Endothelial cell of umbilical vein (primary cell): ENCODE results near the gene RPS6KL1. TPM values are rescaled to one million over a fixed set of nuclear protein-coding genes. Genes with fewer than 3 reads are reported as not detected.

Source experiments
- BruUV-seq: library from RNA; stranded (reverse); fragments of 400-500 nt; replicated peaks from 2 replicates; lab custom pipeline; 2021; lab: Mats Ljungman, UMichigan
- CTCF ChIA-PET: fragments of 300-600, 350-600 bp; sonication (Branson Sonifier 250); formaldehyde crosslinking; loops from one replicate; lab custom pipeline; 2021; ENCODE audit warnings: antibody characterized with exemption, inconsistent platforms; lab: Charles Lee
- POLR2A ChIA-PET: fragments of 300-600, 350-600 bp; sonication (Branson Sonifier 250); formaldehyde crosslinking; loops from one replicate; lab custom pipeline; 2021; ENCODE audit warnings: antibody characterized with exemption, inconsistent platforms; lab: Charles Lee
- DNase-seq: peaks from one replicate; pipeline ENCODE4 v3.0.0-alpha.2; 2011; ENCODE audit warnings: low read depth, low spot score
- FAIRE-seq: peaks from 2 replicates; lab custom pipeline; 2011; peaks lifted over from hg19 to GRCh38; lab: Jason Lieb, UNC
- H2AFZ ChIP-seq: 2 replicates; pipeline ENCODE4 v1.6.0; 2012; ENCODE audit warnings: low read depth, low read length, control low read depth, inconsistent platforms
- H3K27ac ChIP-seq: 2 replicates; pipeline ENCODE4 v1.5.1; 2011; ENCODE audit warnings: low read depth, mild to moderate bottlenecking, control low read depth, low read length, moderate library complexity; ENCODE audit not compliant: insufficient read depth
- H3K27me3 ChIP-seq, 2 experiments: 2 replicates each; pipeline versions ENCODE4 v1.6.0 to v1.6.1; 2011; ENCODE audit warnings: low read length in 2 of 2, mixed read lengths in 1 of 2; ENCODE audit not compliant: control insufficient read depth in 2 of 2, insufficient read depth in 2 of 2
- H3K36me3 ChIP-seq, 2 experiments: 2 replicates in 1 of 2; 3 replicates in 1 of 2; pipeline ENCODE4 v1.5.1; 2011; ENCODE audit warnings: low read length in 2 of 2, mild to moderate bottlenecking in 1 of 2, moderate library complexity in 1 of 2; ENCODE audit not compliant: control insufficient read depth in 2 of 2, insufficient read depth in 2 of 2; ENCODE audit errors: extremely low read depth in 1 of 2
- H3K4me1 ChIP-seq: 3 replicates; pipeline ENCODE4 v1.5.1; 2011; ENCODE audit warnings: mild to moderate bottlenecking, low read length; ENCODE audit not compliant: control insufficient read depth, insufficient read depth; ENCODE audit errors: extremely low read depth
- H3K4me2 ChIP-seq: 2 replicates; pipeline ENCODE4 v1.6.1; 2011; ENCODE audit warnings: low read length, control low read depth, mixed read lengths; ENCODE audit not compliant: insufficient read depth
- H3K4me3 ChIP-seq, 3 experiments: fragments of 200-600 bp in 1 of 3; sonication (generic), shearing (Covaris generic) in 1 of 3; replicated peaks in 1 of 3; 2 replicates each; pipeline ENCODE4 v1.5.1; 2011 to 2016; ENCODE audit warnings: control low read depth in 3 of 3, low read length in 3 of 3, mild to moderate bottlenecking in 2 of 3, inconsistent platforms in 1 of 3, low read depth in 1 of 3, moderate library complexity in 1 of 3; ENCODE audit not compliant: insufficient read depth in 1 of 3
- H3K79me2 ChIP-seq: 2 replicates; pipeline ENCODE4 v1.6.0; 2012; ENCODE audit warnings: low read length, inconsistent platforms; ENCODE audit not compliant: control insufficient read depth, insufficient read depth
- H3K9ac ChIP-seq: replicated peaks from 2 replicates; pipeline ENCODE3; 2011; ENCODE audit warnings: low read length, control low read depth; ENCODE audit not compliant: insufficient read depth; ENCODE audit errors: extremely low read depth
- H3K9me1 ChIP-seq: replicated peaks from 3 replicates; pipeline ENCODE4 v1.6.0; 2011; ENCODE audit warnings: mild to moderate bottlenecking, low read length; ENCODE audit not compliant: control insufficient read depth, insufficient read depth; ENCODE audit errors: extremely low read depth
- H3K9me3 ChIP-seq: replicated peaks from 2 replicates; pipeline ENCODE4 v1.5.1; 2012; ENCODE audit warnings: low read length, inconsistent platforms; ENCODE audit not compliant: control insufficient read depth, insufficient read depth
- H4K20me1 ChIP-seq: replicated peaks from 2 replicates; pipeline ENCODE3; 2011; ENCODE audit warnings: mild to moderate bottlenecking, low read length; ENCODE audit not compliant: control insufficient read depth, insufficient read depth; ENCODE audit errors: extremely low read depth
- CTCF ChIP-seq, 2 donors: IDR thresholded peaks; 1 replicate in 1 of 2; 2 replicates in 1 of 2; pipeline ENCODE4 v1.5.1; 2011; ENCODE audit warnings: low read length in 2 of 2, mild to moderate bottlenecking in 2 of 2, moderate library complexity in 2 of 2, control low read depth in 1 of 2, inconsistent platforms in 1 of 2, low read depth in 1 of 2; ENCODE audit not compliant: insufficient read depth in 1 of 2; ENCODE audit errors: extremely low read depth in 1 of 2
- FOS ChIP-seq: IDR thresholded peaks from 2 replicates; pipeline ENCODE4 v1.6.1; 2011; ENCODE audit warnings: mild to moderate bottlenecking, low read length, moderate library complexity, borderline replicate concordance; ENCODE audit not compliant: insufficient read depth
- JUN ChIP-seq: IDR thresholded peaks from 2 replicates; pipeline ENCODE4 v1.6.1; 2011; ENCODE audit warnings: borderline replicate concordance, low read depth; ENCODE audit not compliant: insufficient read length, insufficient read depth
- POLR2A ChIP-seq: IDR thresholded peaks from 2 replicates; pipeline ENCODE4 v1.6.1; 2012; ENCODE audit warnings: low read depth, mild to moderate bottlenecking, control low read depth, low read length
- POLR2AphosphoS5 ChIP-seq: IDR thresholded peaks from 2 replicates; pipeline ENCODE4 v1.6.1; 2012; ENCODE audit warnings: low read depth, mild to moderate bottlenecking, control low read depth, low read length, moderate library complexity; ENCODE audit not compliant: insufficient read depth
- dilution Hi-C: fragments of 300-500 bp; cut with MboI; formaldehyde crosslinking; loops from one replicate; pipeline ENCODE4 v1.15.0; 2019; ENCODE audit warnings: low sequenced_read_pairs; ENCODE audit not compliant: extremely low pct_ligation_motif_present
- intact Hi-C: fragments of 100-400 bp; cut with micrococcal nuclease; formaldehyde crosslinking; loops from one replicate; pipeline ENCODE4 v1.10.0; 2022
- polyA plus RNA-seq, 4 experiments: library from polyadenylated mRNA; depleted of rRNA in 3 of 4; stranded (reverse) in 3 of 4; unstranded in 1 of 4; fragments of >200 nt; gene quantifications; 2 replicates each; pipeline versions ENCODE4 v1.2.1 to v1.2.3, GENCODE V29; 2011 to 2012; ENCODE audit warnings: missing spikeins in 1 of 4
- total RNA-seq: library from RNA; stranded (reverse); gene quantifications from 2 replicates; pipeline ENCODE4 v1.2.3, GENCODE V29; 2021

The RPS6KL1 gene
- total and polyA plus RNA-seq, 2 donors (not counting 3 experiments of a cell fraction or from before 2014, with no cell fraction given), result 10.2 to 23.8 TPM

DNA sequence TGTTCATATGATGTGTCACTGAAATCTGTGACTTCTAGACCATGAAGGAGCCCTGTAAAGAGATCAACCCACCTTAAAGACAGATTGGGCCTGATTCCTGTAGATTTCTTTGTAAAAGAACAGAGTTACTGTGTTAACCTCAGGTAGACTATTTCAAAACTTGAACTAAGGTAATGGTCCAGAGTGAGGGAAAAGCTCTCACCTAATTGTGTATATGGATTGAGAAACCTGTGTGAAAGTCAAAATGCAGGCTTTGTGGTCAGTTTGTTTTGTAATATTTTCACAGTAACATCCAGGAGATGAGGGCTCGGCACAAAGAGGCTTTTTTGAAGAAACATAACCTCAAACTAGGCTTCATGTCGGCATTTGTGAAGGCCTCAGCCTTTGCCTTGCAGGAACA is 25.0 kb downstream of the RPS6KL1 start:
- CTCF ChIA-PET, result interaction anchor here (0.6 to 8.0 kb wide), 4 partner anchors 8 to 36 kb away, joined by 3 to 61 read pairs (median 4); no protein-coding TSS in a partner anchor
- dilution Hi-C loops (no loop called here), intact Hi-C loops (no loop called here)
- H3K9me3 ChIP-seq, result no peaks in the 10 kb centered on the region
- no peak for TF ChIP-seq JUN
- no peak overlapping the region for H3K27ac ChIP-seq
- H3K9me1 ChIP-seq, result no peaks in the 10 kb centered on the region
- no TSS peak for BruUV-seq
- no peak for FAIRE-seq
- no peak for DNase-seq
- H3K4me2 ChIP-seq, result no peak overlapping the region
- H3K27me3 ChIP-seq, result no peaks in the 10 kb centered on the region
- H4K20me1 ChIP-seq, result no peaks in the 10 kb centered on the region
- no peaks in the 10 kb centered on the region for H3K4me1 ChIP-seq
- POLR2A ChIA-PET, result interaction anchor here (0.9 kb wide), 1 partner anchor 20 kb away, joined by 3 read pairs; no protein-coding TSS in a partner anchor
- H3K79me2 ChIP-seq, result no peaks in the 10 kb centered on the region
- H3K36me3 ChIP-seq, result peaks cover 51 to 69% of the 10 kb centered on the region in 2 experiments
- H3K9ac ChIP-seq, result no peak overlapping the region
- no peak overlapping the region for H3K4me3 ChIP-seq
- H2AFZ ChIP-seq, result no peak overlapping the region

DNA sequence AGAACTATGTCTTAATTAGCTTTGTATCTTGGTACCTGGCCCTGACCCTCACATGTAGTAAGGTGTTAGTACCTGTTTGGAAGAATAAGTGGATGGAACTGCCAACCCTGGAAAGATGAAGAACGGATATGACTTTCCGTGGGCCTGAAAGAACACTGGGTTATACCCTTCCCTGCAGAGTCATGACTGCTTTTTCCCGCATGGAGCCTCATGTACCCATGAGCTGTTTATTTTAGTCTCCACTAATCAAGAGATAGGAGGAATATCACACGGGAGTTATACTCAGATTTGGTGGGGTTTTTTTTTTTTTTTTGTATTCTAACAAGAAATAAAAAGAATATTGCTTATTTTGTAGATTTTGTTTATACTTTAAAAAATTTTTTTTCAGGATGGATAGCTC is 25.4 kb downstream of the RPS6KL1 start:
- no peaks in the 10 kb centered on the region for H3K9me1 ChIP-seq
- peaks cover 52 to 68% of the 10 kb centered on the region in 2 experiments for H3K36me3 ChIP-seq
- dilution Hi-C loops, result no loop called here
- DNase-seq (no peak), FAIRE-seq (no peak)
- BruUV-seq, result no TSS peak
- no peaks in the 10 kb centered on the region for H3K4me1 ChIP-seq
- intact Hi-C loops, result no loop called here
- TF ChIP-seq POLR2AphosphoS5 (no peak), CTCF (IDR thresholded peaks at IDR 0.05; ENCODE audit: extremely low read depth in 1 of 2, insufficient read depth in 1 of 2, low read depth in 1 of 2, low read length in 2 of 2) (no peak), POLR2A (no peak), FOS (no peak)
- no peaks in the 10 kb centered on the region for H4K20me1 ChIP-seq
- no peak overlapping the region for H2AFZ ChIP-seq
- H3K9me3 ChIP-seq, result no peaks in the 10 kb centered on the region
- no peak overlapping the region for H3K4me3 ChIP-seq
- H3K9ac ChIP-seq, result no peak overlapping the region
- no peak overlapping the region for H3K27ac ChIP-seq
- CTCF ChIA-PET, result interaction anchor here (0.6 to 8.0 kb wide), 7 partner anchors 8 to 191 kb away, joined by 3 to 61 read pairs (median 4); no protein-coding TSS in a partner anchor
- no peaks in the 10 kb centered on the region for H3K27me3 ChIP-seq
- POLR2A ChIA-PET, result interaction anchor here (0.9 kb wide), 1 partner anchor 19 kb away, joined by 3 read pairs; no protein-coding TSS in a partner anchor
- H3K4me2 ChIP-seq, result no peak overlapping the region
- no peaks in the 10 kb centered on the region for H3K79me2 ChIP-seq
